Measurements from ENCODE around the gene FZD10.

DNA sequence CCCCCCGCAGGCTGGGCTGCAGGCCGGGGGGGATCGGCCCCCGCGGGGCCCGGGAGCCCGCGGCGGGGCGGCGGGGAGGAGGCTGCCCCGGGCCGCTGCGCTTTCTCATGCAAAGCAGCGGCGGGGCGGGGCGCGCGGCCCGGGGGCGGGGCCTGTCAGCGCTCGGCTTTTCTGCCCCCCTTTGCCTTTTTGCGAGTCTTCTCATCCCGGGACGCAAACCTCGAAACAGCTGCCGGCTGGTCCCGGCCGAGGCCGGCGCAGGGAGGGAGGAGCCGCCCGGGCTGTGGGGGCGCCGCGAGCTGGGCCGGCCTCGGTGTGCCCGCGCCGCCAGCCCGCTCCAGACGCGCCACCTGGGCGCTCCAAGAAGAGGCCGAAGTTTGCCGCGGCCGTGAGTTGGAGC lies at the start of gene FZD10:
- TF ChIP-seq, protein P1, sequence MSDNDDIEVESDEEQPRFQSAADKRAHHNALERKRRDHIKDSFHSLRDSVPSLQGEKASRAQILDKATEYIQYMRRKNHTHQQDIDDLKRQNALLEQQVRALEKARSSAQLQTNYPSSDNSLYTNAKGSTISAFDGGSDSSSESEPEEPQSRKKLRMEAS (IDR thresholded peaks at IDR 0.05), result no peak
- TF ChIP-seq, protein P2, sequence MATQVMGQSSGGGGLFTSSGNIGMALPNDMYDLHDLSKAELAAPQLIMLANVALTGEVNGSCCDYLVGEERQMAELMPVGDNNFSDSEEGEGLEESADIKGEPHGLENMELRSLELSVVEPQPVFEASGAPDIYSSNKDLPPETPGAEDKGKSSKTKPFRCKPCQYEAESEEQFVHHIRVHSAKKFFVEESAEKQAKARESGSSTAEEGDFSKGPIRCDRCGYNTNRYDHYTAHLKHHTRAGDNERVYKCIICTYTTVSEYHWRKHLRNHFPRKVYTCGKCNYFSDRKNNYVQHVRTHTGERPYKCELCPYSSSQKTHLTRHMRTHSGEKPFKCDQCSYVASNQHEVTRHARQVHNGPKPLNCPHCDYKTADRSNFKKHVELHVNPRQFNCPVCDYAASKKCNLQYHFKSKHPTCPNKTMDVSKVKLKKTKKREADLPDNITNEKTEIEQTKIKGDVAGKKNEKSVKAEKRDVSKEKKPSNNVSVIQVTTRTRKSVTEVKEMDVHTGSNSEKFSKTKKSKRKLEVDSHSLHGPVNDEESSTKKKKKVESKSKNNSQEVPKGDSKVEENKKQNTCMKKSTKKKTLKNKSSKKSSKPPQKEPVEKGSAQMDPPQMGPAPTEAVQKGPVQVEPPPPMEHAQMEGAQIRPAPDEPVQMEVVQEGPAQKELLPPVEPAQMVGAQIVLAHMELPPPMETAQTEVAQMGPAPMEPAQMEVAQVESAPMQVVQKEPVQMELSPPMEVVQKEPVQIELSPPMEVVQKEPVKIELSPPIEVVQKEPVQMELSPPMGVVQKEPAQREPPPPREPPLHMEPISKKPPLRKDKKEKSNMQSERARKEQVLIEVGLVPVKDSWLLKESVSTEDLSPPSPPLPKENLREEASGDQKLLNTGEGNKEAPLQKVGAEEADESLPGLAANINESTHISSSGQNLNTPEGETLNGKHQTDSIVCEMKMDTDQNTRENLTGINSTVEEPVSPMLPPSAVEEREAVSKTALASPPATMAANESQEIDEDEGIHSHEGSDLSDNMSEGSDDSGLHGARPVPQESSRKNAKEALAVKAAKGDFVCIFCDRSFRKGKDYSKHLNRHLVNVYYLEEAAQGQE (IDR thresholded peaks at IDR 0.05; ENCODE audit: low read depth), result no peak
